Large intestine (tissue), 3 donors: Measurements from ENCODE around the gene RASAL3. TPM values are rescaled to one million over a fixed set of nuclear protein-coding genes. Genes with fewer than 3 reads are reported as not detected.

ENCODE experiments used
- DNase-seq, 2 donors: peaks; one replicate each; pipeline versions ENCODE4 v3.0.0 to v3.0.0-alpha.2; 2013
- H3K27ac ChIP-seq: one replicate; pipeline ENCODE4 v1.5.1; 2013; ENCODE audit warnings: low read length
- H3K27me3 ChIP-seq: 2 replicates; pipeline ENCODE4 v1.6.1; 2013; ENCODE audit warnings: low read length; ENCODE audit not compliant: control insufficient read depth, insufficient read depth
- H3K36me3 ChIP-seq: 2 replicates; pipeline ENCODE4 v1.6.1; 2013; ENCODE audit warnings: low read length; ENCODE audit not compliant: control insufficient read depth, insufficient read depth
- H3K4me1 ChIP-seq: one replicate; pipeline ENCODE4 v1.6.1; 2013; ENCODE audit warnings: low read length; ENCODE audit not compliant: control insufficient read depth, insufficient read depth
- H3K4me3 ChIP-seq: one replicate; pipeline ENCODE4 v1.5.1; 2013; ENCODE audit warnings: low read length
- H3K9me3 ChIP-seq: one replicate; pipeline ENCODE4 v1.6.1; 2013; ENCODE audit warnings: mild to moderate bottlenecking, low read depth, low read length, moderate library complexity; ENCODE audit not compliant: control insufficient read depth
- WGBS: methylation state at CpG from one replicate; pipeline ENCODE4 v1.1.5; 2013; ENCODE audit warnings: low lambda C conversion rate; ENCODE audit not compliant: insufficient coverage; 5-methylcytosine and 5-hydroxymethylcytosine counted together
- polyA plus RNA-seq: library from polyadenylated mRNA; unstranded; fragments of 120-200 nt; gene quantifications from one replicate; pipeline ENCODE4 v1.2.1, GENCODE V29; 2013

The RASAL3 gene
- polyA plus RNA-seq, 1 donor: 2.8 TPM

- no peaks in the 10 kb centered on the region for H3K4me1 ChIP-seq
- no peak overlapping the region for H3K27ac ChIP-seq
- no peaks in the 10 kb centered on the region for H3K27me3 ChIP-seq
- WGBS: no CpG with 5 or more reads among the region's 36 CpGs
- no peak overlapping the region for H3K4me3 ChIP-seq
- DNase-seq: no peak
- H3K36me3 ChIP-seq: peaks cover 50% of the 10 kb centered on the region
- peaks cover 5% of the 10 kb centered on the region for H3K9me3 ChIP-seq
Observed at GRCh38 chr19:15425321-15425950, 38.9 kb downstream of the RASAL3 start.

DNA sequence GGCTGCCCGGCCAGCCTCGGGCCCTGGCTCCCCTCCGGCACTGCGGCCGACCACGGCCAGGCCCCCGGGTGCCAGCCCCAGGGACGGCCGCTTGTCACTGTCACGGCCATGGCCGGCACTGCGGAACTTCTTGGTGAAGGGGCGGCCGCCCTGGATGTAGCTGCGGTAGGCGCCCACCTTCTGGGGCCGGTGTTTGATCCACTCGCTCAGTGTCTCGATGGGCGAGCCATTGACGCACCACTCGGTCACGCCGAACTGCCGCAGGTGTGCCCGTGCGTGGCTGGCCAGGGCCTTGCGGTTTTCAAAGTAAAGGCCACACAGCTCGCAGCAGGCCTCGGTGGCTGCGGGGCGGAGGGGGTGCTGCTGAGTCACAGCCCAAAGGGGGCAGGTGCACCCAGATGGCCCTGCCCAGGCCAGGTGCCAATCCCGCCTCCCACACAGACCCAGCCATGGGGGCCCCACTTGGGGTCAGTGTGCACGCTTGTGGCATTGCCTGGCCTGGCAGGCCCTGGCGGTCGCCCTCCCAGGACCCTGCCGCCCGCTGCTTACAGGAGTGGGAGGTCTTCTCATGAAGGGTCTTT, 39.6 kb downstream of the RASAL3 start:
- WGBS: no CpG with 5 or more reads among the region's 38 CpGs
- H3K9me3 ChIP-seq: peaks cover 5% of the 10 kb centered on the region
- no peak overlapping the region for H3K4me3 ChIP-seq
- DNase-seq: no peak
- H3K4me1 ChIP-seq: no peaks in the 10 kb centered on the region
- H3K27ac ChIP-seq: no peak overlapping the region
- H3K27me3 ChIP-seq: no peaks in the 10 kb centered on the region
- H3K36me3 ChIP-seq: peaks cover 50% of the 10 kb centered on the region

GRCh38 chr19:15424121-15424520, 40.2 kb downstream of the RASAL3 start:
- no peak for DNase-seq
- peaks cover 4% of the 10 kb centered on the region for H3K4me1 ChIP-seq
- no peak overlapping the region for H3K27ac ChIP-seq
- WGBS: no CpG with 5 or more reads among the region's 13 CpGs
- no peak overlapping the region for H3K4me3 ChIP-seq
- H3K27me3 ChIP-seq: no peaks in the 10 kb centered on the region
- peaks cover 5% of the 10 kb centered on the region for H3K9me3 ChIP-seq
- peaks cover 50% of the 10 kb centered on the region for H3K36me3 ChIP-seq

- H3K4me1 ChIP-seq: peaks cover 4% of the 10 kb centered on the region
- no peak overlapping the region for H3K27ac ChIP-seq
- peaks cover 5% of the 10 kb centered on the region for H3K9me3 ChIP-seq
- no peaks in the 10 kb centered on the region for H3K27me3 ChIP-seq
- H3K36me3 ChIP-seq: peaks cover 50% of the 10 kb centered on the region
- no CpG with 5 or more reads among the region's 6 CpGs for WGBS
- H3K4me3 ChIP-seq: no peak overlapping the region
- DNase-seq: no peak
Observed at GRCh38 chr19:15423130-15423529, 41.2 kb downstream of the RASAL3 start.

DNA sequence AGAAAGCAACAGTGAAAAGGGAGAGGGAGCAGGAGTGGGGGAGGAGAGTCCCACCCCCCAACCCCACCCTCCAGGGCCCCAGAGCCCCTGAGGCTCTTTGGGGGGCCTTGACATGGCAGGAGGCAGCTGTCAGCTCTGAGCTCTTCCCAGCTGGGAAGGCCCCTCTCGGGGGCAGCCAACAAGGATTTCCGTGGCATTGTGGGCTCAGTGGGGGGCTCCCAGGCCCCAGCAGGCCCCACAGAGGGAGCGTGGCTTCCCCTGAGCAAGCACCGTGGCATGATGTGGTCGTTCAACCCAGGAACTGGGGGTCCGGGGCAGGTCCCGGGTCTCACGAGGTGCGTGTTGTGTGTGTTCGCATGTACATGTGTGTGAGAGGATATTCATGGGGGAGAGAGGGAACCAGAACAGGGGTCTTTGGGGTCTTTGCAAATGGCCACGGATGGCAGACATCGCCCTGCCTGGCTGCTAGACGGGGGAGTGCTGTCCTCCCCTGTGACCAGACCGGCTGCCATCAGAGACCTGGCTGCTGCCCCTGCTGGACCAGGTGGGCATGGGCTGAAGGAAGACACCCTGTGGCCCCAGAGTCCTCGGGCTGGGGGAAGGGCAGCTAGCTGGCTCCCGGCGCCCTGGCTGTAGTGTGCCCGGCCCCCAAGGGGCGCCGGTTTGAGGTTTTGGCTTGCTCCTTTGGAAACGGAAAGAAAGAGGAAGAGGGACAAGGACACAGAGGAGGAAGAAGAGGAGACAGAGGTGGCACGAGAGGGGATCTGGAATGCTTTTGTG, 41.9 kb downstream of the RASAL3 start:
- peaks cover 4% of the 10 kb centered on the region for H3K4me1 ChIP-seq
- H3K27me3 ChIP-seq: no peaks in the 10 kb centered on the region
- no CpG with 5 or more reads among the region's 22 CpGs for WGBS
- peaks cover 46% of the 10 kb centered on the region for H3K36me3 ChIP-seq
- H3K4me3 ChIP-seq: no peak overlapping the region
- no peak for DNase-seq
- peaks cover 5% of the 10 kb centered on the region for H3K9me3 ChIP-seq
- H3K27ac ChIP-seq: no peak overlapping the region

DNA sequence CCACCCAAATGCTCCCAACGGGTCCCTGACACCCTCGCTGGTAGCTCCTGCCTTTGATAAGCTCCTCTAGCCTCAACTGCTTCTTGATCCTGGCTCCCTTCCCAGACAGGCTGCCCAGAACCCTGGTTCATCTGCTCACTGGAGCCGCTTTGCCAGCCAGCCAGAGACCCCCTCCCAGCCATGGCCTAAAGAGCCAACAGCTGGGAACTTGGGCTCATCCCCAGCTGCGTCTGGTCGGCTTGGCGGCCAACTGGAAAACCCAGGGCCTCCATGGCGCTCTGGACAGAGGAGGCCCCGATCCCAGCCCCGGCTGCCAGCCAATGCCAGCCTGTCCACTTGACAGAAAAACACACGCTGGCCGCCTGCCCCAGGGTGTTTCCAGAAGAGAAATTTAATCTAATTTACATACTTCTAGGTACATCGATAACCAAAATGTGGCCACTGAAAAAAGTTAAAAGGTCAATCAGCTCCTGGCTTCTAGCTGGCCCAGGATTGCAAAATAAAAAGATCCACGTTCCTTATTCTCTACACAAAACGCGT, 42.6 kb downstream of the RASAL3 start:
- WGBS: no CpG with 5 or more reads among the region's 15 CpGs
- DNase-seq: peak in 1 of 2 donors; percentile 14
- no peaks in the 10 kb centered on the region for H3K27me3 ChIP-seq
- no peak overlapping the region for H3K4me3 ChIP-seq
- no peak overlapping the region for H3K27ac ChIP-seq
- peaks cover 39% of the 10 kb centered on the region for H3K36me3 ChIP-seq
- peaks cover 4% of the 10 kb centered on the region for H3K4me1 ChIP-seq
- H3K9me3 ChIP-seq: peaks cover 5% of the 10 kb centered on the region

- peaks cover 36% of the 10 kb centered on the region for H3K36me3 ChIP-seq
- peaks cover 5% of the 10 kb centered on the region for H3K9me3 ChIP-seq
- H3K4me3 ChIP-seq: no peak overlapping the region
- H3K27me3 ChIP-seq: no peaks in the 10 kb centered on the region
- peaks cover 4% of the 10 kb centered on the region for H3K4me1 ChIP-seq
- DNase-seq: peak in 1 of 2 donors; percentile 17
- no CpG with 5 or more reads among the region's 12 CpGs for WGBS
- H3K27ac ChIP-seq: no peak overlapping the region
Observed at GRCh38 chr19:15421136-15421695, 43.1 kb downstream of the RASAL3 start.

DNA sequence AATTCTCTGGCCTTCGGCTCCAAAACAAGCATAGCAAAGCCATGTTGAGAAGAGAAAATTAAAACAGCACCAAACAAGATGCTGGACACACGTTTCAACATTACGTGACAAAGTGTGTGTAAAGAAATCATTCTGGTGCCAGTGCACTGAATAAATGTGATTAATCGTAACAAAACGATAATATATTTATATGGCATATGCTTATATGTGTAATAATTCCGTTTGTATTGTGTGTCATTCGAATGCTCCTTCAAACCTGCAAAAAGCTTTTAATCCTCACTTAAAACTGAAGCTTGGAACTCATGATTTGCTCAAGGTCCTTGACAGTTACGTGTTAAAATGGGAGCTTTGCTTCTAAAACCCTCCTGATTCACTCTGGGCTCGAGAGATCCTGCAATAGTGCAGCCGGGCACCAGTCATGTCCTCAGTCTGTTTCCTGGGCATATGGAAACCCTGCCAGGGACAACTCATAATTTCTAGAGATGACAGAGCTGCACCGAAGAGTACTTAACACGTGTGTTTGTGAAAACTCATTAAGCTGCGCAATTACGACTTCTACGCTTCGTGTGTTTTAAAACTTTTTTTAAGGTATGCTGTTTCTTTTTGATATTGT, 44.8 kb downstream of the RASAL3 start:
- Histone ChIP-seq H3K4me3 (peak overlapping the region; percentile 23), H3K27ac (no peak overlapping the region), H3K4me1 (peaks cover 4% of the 10 kb centered on the region), H3K36me3 (peaks cover 30% of the 10 kb centered on the region), H3K9me3 (peaks cover 5% of the 10 kb centered on the region), H3K27me3 (no peaks in the 10 kb centered on the region)
- WGBS: no CpG with 5 or more reads among the region's 16 CpGs
- no peak for DNase-seq

- Histone ChIP-seq H3K27me3 (no peaks in the 10 kb centered on the region), H3K9me3 (peaks cover 5% of the 10 kb centered on the region), H3K36me3 (peaks cover 24% of the 10 kb centered on the region), H3K4me1 (peaks cover 4% of the 10 kb centered on the region), H3K27ac (peak within 1 kb of the TSS; percentile 77), H3K4me3 (peak within 1 kb of the TSS; percentile 100)
- peak; percentile 99 to 100 for DNase-seq
- WGBS: no CpG with 5 or more reads among the region's 61 CpGs
Observed at GRCh38 chr19:15418579-15419412, 45.5 kb downstream of the RASAL3 start, which contains the start of gene AKAP8L. Gene AKAP8L, minus strand, starts transcription at chr19:15418988. Its CDS starts 65 bp downstream, at chr19:15418923.
